Measurements from ENCODE around the gene RGS21. TPM values are rescaled to one million over a fixed set of nuclear protein-coding genes. Genes with fewer than 3 reads are reported as not detected.
"Not testable (repeated sequence)": the region's sequence is repeated elsewhere in the genome, so short reads cannot be mapped to it uniquely, and the experiment has no call there.

RGS21 gene
- total RNA-seq, 6 donors from 2014 or later = not detected

DNA sequence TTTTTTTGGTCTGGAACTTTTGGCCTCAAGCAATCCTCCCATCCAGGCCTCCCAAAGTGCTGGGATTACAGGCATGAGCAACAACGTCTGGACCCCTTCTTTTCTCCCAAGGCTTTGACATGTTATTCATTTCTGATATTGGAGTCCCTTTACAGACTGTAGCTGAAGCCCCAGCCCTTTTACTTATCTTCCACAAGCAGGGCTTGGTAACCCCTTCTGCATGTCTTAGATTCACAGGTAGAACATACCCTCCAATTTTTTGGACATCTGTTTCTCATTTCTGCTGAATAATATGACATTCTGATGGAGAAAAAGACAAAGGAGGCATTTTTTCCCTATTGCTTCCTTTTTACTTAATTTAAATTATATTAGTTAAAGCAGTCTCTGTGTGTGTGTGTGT lies 39.2 kb upstream of the RGS21 start:
- peaks cover 0 to 5% (median 0%) of the 10 kb centered on the region in 4 donors for H3K9me3 ChIP-seq
- no peak overlapping the region for H3K4me3 ChIP-seq
- TF ChIP-seq EP300 (IDR thresholded peaks at IDR 0.05) (no peak), POLR2AphosphoS5 (IDR thresholded peaks at IDR 0.05) (no peak), POLR2A (IDR thresholded peaks at IDR 0.05) (no peak)
- TF ChIP-seq, protein P1, sequence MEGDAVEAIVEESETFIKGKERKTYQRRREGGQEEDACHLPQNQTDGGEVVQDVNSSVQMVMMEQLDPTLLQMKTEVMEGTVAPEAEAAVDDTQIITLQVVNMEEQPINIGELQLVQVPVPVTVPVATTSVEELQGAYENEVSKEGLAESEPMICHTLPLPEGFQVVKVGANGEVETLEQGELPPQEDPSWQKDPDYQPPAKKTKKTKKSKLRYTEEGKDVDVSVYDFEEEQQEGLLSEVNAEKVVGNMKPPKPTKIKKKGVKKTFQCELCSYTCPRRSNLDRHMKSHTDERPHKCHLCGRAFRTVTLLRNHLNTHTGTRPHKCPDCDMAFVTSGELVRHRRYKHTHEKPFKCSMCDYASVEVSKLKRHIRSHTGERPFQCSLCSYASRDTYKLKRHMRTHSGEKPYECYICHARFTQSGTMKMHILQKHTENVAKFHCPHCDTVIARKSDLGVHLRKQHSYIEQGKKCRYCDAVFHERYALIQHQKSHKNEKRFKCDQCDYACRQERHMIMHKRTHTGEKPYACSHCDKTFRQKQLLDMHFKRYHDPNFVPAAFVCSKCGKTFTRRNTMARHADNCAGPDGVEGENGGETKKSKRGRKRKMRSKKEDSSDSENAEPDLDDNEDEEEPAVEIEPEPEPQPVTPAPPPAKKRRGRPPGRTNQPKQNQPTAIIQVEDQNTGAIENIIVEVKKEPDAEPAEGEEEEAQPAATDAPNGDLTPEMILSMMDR (IDR thresholded peaks at IDR 0.05) = no peak
- 58 to 59% methylated on average over 1 of the region's 1 CpG for WGBS, 2 donors
- DNase-seq = no peak
- no peak overlapping the region for H3K27ac ChIP-seq
- ATAC-seq (ENCODE audit: low FRiP score in 2 of 2) = no peak
- no peaks in the 10 kb centered on the region for H3K36me3 ChIP-seq
- no peaks in the 10 kb centered on the region for H3K4me1 ChIP-seq
- no peaks in the 10 kb centered on the region for H3K27me3 ChIP-seq

DNA sequence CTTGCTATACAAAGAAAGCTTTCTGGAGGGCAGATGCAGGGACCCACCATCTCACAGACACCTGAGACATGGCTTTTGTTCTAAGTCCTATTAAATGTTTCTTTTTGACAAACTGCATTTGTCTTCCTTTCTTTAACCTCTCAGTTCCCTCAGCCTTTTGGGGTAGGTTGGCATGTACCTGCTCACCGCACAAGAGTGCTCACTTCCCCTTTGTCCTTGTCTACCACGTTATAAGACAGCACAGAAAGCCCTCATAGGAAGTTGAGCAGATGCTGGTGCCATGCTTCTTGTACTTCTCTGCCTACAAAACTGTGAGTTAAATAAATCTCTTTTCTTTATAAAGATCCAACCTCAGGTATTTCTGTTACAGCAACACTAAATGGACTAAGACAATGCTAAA lies 31.9 kb upstream of the RGS21 start:
- no peak for DNase-seq
- H3K27me3 ChIP-seq = no peaks in the 10 kb centered on the region
- WGBS, 2 donors = 75 to 85% methylated on average over 2 of the region's 2 CpGs

GRCh38 chr1:192303029-192303428 lies 13.8 kb upstream of the RGS21 start:
- Histone ChIP-seq H3K4me1 (no peaks in the 10 kb centered on the region), H3K4me3 (no peak overlapping the region), H3K9me3 (peaks cover 0 to 3% (median under 1%) of the 10 kb centered on the region in 4 donors), H3K27ac (no peak overlapping the region), H3K36me3 (no peaks in the 10 kb centered on the region), H3K27me3 (no peaks in the 10 kb centered on the region)
- ATAC-seq (ENCODE audit: low FRiP score in 2 of 2) (no peak), DNase-seq (no peak)
- no peak for TF ChIP-seq POLR2AphosphoS5 (IDR thresholded peaks at IDR 0.05)
- TF ChIP-seq POLR2A (IDR thresholded peaks at IDR 0.05) = no peak
- no peak for TF ChIP-seq EP300 (IDR thresholded peaks at IDR 0.05)
- WGBS, 2 donors = 74 to 80% methylated on average over 1 of the region's 1 CpG

More for the DNA sequence above, 31.9 kb upstream of the RGS21 start:
- no peaks in the 10 kb centered on the region for H3K4me1 ChIP-seq
- H3K4me3 ChIP-seq = no peak overlapping the region
- TF ChIP-seq EP300 (IDR thresholded peaks at IDR 0.05) = no peak
- no peak for TF ChIP-seq POLR2AphosphoS5 (IDR thresholded peaks at IDR 0.05)
- H3K27ac ChIP-seq = no peak overlapping the region
- ATAC-seq (ENCODE audit: low FRiP score in 2 of 2) = no peak
- H3K9me3 ChIP-seq = peaks cover 0 to 5% (median 0%) of the 10 kb centered on the region in 4 donors
- no peaks in the 10 kb centered on the region for H3K36me3 ChIP-seq

DNA sequence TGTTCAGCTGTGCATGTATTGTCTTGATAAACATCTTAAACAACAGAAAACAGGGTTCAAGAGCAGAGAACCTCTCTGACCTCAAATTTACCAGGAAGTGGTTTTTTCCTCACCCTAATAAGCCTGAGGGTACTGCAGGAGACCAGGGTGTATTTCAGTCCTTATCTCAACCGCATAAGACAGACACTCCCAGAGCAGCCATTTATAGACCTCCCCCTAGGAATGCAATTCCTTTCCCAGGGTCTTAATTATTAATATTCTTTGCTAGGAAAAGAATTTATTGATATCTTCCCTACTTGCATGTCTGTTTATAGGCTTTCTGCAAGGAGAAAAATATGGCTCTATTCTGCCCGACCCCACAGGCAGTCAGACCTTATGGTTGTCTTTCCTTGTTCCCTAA lies 8.5 kb upstream of the RGS21 start:
- not testable (repeated sequence) for H3K27ac ChIP-seq; DNase-seq; H3K4me1 ChIP-seq; H3K4me3 ChIP-seq; H3K36me3 ChIP-seq; H3K27me3 ChIP-seq; ATAC-seq (ENCODE audit: low FRiP score in 2 of 2)
- WGBS, 2 donors = 96% methylated on average over 2 of the region's 2 CpGs
- H3K9me3 ChIP-seq = peaks cover 0 to 11% (median 4%) of the 10 kb centered on the region in 4 donors

GRCh38 chr1:192311281-192311680 lies 5.5 kb upstream of the RGS21 start:
- no peak for DNase-seq
- no peaks in the 10 kb centered on the region for H3K36me3 ChIP-seq
- 71 to 83% methylated on average over 1 of the region's 1 CpG for WGBS, 2 donors
- no peaks in the 10 kb centered on the region for H3K4me1 ChIP-seq
- no peak for ATAC-seq (ENCODE audit: low FRiP score in 2 of 2)
- TF ChIP-seq POLR2AphosphoS5 (IDR thresholded peaks at IDR 0.05) = no peak
- TF ChIP-seq, protein P1 (IDR thresholded peaks at IDR 0.05) = peak in 1 of 6 experiments; percentile 12
- H3K27me3 ChIP-seq = no peaks in the 10 kb centered on the region
- no peak overlapping the region for H3K27ac ChIP-seq
- peaks cover 0 to 11% (median 4%) of the 10 kb centered on the region in 4 donors for H3K9me3 ChIP-seq
- H3K4me3 ChIP-seq = no peak overlapping the region

DNA sequence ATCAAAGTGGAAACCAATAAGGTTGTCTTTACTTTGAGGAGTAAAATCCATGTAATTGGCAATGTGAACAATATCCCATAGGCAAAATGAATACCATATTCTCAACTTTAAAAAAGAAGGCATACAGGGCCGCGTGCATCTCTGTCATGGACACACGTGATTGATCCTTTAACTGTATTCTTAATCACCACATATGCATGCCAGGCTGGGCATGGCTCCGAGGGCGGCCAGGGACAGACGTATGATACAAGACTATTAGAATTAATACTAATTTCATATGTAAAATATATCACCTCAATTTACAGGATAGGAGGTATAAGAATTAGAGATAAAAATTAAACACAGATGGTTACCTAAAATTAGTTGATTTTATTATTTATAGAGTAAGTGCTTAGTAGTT lies 11.2 kb downstream of the RGS21 start:
- no peak overlapping the region for H3K27ac ChIP-seq
- ATAC-seq (ENCODE audit: low FRiP score in 2 of 2) (no peak), DNase-seq (peak in 1 of 2 donors; percentile 14)
- no peaks in the 10 kb centered on the region for H3K36me3 ChIP-seq
- TF ChIP-seq POLR2A (IDR thresholded peaks at IDR 0.05) (no peak), POLR2AphosphoS5 (IDR thresholded peaks at IDR 0.05) (no peak)
- H3K4me1 ChIP-seq = no peaks in the 10 kb centered on the region
- 93 to 94% methylated on average over 6 of the region's 6 CpGs for WGBS, 2 donors
- no peak overlapping the region for H3K4me3 ChIP-seq
- no peaks in the 10 kb centered on the region for H3K9me3 ChIP-seq
- no peaks in the 10 kb centered on the region for H3K27me3 ChIP-seq

DNA sequence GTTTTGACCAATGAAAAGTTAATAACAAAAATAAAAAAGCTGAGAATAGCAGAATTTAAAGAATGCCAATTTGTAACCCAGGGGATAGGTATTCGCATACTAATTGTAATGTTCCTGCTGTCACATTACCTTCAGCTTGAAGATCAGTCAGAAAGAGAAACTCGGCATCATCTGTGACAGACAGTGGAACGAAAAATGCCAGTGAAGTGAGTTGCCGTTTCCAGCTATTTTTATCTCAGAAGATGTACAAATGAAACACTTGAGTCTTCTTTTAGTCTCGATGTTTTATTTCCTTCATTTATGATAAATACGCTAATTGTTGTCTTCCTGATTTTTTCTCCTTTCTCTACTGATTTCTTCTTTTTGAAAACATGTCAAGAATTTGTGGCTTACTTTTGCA lies 26.1 kb downstream of the RGS21 start:
- TF ChIP-seq, protein P1 (IDR thresholded peaks at IDR 0.05) = no peak
- TF ChIP-seq POLR2A (IDR thresholded peaks at IDR 0.05) (no peak), EP300 (IDR thresholded peaks at IDR 0.05) (no peak), POLR2AphosphoS5 (IDR thresholded peaks at IDR 0.05) (no peak)
- H3K36me3 ChIP-seq = no peaks in the 10 kb centered on the region
- WGBS, 2 donors = 71 to 76% methylated on average over 6 of the region's 6 CpGs
- DNase-seq (no peak), ATAC-seq (ENCODE audit: low FRiP score in 2 of 2) (no peak)
- no peak overlapping the region for H3K27ac ChIP-seq
- H3K27me3 ChIP-seq = no peaks in the 10 kb centered on the region
- H3K4me3 ChIP-seq = no peak overlapping the region
- H3K4me1 ChIP-seq = no peaks in the 10 kb centered on the region
- H3K9me3 ChIP-seq = no peaks in the 10 kb centered on the region
